ENCODE measurements around the gene AKNA.

Gene AKNA

DNA sequence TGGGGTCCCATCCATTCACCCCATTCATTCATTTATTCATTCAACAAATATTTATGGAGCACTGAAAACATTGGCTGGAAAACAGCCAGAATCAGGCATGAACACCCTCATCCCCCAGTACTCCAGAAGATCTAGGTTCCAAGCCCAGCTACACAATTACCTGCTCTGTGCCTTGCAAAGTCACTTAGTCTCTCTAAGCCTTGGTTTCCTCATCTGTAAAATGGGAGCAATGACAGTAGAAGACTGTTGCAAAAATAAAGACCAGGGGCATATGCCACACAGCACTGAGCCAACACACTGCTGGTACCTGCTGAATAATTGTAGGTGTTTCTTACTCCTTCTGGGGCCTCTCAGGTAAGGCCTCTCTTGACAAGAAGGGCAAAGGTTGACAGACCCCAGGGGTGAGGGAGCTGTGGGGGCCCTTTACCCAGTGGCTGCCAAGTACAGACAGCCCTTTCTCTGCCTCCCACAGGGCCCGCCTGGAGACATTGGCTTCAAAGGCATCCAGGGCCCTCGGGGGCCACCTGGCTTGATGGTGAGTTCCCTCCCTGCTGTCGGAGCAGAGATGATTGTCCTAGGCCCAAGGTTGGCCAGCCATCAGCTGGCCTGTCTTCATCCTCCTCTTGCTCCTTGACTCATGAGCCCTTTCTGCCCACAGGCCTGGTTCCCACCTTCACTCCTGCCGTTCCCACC lies 87.5 kb downstream of the AKNA start:
- no peak for DNase-seq

DNA sequence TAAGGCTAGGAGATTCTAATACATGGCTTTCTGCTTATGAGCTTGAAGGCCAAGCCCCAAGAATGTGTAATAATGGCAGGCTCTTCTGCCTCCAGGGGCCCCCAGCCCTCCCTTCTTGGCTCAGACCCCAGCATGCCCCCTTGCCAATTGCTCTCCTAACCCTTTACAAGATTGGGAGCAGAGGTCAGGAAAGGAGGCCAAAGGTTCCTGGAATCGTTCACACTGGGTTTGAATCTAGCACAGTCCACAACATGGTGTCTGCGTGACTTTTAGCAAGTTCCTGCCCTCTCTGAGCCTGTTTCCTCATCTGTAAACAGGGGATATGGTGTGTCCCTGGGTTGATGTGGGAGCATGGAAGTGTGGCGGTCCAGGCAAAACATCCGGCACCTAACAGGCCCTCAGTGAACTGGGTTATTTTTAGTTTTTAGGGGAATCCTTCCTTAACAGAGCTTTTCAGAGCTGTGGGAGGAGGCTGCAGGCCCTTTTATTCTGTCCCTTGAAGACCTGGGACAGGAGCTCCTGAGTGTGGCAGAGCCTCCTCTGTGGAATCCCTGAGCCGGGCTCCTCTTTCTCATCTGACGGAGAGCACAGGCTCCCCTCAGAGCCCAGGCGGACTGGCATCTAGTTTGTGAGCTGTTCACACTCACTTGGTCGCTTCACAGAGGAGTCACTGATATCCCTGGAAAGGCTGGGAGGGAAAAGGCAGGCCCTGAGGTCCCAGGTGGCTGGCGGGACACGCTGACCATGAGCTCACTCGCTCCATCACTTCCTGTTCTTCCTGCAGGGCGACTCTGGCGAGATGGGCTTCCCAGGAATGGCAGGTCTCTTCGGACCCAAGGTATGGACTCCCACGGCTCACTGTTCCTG lies 88.3 kb downstream of the AKNA start:
- DNase-seq = no peak

- no peak for DNase-seq
Measured at GRCh38 chr9:114296338-114296737, 91.4 kb downstream of the AKNA start.

DNA sequence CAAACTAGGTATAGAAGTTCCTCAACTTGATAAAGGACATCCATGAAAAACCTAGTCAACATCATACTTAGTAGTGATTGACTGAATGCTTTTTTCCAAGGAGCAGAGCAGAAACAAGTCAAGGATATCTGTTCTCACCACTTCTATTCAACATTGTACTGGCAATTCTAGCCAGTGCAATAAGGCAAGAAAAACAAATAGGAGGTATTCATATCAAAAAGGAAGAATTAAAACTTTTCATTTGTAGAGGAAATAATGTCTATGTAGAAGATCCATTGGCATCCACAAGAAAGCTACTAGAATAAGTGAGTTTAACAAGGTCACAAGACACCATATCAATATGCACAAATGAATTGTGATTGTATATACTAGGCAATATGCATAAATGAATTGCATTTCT lies 93.1 kb downstream of the AKNA start:
- no peak for DNase-seq

GRCh38 chr9:114291886-114292590 lies 95.7 kb downstream of the AKNA start:
- DNase-seq = no peak

DNA sequence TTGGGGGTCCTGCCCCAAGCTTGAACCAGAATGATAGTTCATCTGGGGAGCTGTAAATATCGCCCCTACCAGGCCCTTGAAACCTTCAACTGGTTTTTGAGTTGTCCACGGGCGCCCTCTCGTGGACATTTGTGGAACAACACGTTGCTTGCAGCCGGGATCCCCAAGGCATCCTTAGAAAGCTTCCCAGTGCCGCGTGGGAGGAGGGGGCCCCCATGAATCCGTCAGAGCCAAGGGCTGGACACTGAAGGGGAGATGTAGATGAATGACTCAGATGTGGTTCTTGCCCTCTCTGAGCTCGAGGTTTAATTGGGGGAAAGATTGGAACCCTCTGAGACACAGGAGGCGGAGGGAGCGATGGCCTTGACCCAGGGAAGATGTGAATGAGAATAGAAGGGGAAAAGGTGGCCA lies 96.7 kb downstream of the AKNA start:
- peak; percentile 79 to 83 for DNase-seq

- peak in 1 of 2 experiments; percentile 55 for DNase-seq
Measured at GRCh38 chr9:114290561-114290986, 97.2 kb downstream of the AKNA start.

- peak; percentile 74 to 79 for DNase-seq
Measured at GRCh38 chr9:114289571-114290481, 98.0 kb downstream of the AKNA start.

DNA sequence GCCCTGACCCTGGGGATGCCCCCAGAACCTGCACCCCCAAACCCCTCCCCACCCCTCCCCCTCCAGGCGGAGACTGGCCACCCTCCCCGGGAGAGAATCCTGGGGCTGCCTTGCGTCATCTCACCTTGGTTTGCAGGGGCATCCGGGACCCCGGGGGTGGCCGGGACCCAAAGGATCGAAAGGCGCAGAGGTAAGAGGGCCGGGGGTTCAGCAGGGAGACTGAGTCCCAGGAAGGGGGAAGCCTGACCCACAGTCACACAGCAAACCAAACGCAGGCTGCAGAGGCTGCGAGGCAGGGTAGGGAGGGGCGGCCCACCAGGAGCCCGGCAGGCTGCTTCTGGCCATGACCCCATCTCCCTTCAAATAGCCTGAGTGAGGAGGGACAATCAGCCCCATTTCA lies 98.7 kb downstream of the AKNA start:
- DNase-seq = no peak

DNA sequence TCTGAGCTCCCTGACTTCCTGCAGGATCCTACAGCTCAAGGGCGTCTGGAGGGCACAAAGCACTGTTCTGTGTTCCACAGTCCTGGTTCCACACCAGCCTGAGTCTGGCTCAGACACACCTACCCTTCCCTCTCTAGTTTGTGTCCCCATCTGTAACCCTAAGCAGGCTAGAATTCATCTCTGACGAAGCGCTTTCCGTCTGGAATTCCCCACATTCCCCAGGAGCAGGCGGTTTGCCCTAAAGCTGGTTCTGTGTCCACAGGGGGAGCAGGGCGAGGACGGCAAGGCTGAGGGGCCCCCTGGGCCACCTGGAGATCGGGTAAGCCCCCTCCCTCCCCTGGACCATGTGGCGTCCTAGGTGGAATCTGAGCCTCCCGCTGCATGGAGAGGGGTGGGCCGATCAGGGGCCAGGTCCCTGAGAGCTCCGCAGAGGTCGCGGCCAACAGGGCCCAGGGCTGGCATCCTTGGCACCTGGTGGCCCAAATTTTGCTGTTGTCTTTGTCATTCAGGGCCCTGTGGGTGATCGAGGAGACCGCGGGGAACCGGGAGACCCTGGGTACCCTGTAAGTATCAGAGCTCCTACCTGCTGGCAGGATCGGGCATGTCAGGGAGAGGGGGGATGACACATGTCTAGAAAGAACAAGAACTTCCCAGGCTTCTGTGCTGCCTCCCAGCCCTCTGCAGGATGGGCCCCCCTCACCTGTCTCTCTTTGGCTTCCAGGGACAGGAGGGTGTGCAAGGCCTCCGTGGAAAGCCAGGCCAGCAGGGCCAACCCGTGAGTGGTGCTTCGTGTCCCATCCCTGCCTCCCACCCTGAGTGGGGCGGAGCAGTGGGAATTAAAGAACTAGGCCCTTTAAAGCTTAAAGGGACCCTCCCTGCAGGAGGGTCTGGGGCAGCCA lies 99.3 kb downstream of the AKNA start:
- DNase-seq = peak; percentile 59 to 71

DNA sequence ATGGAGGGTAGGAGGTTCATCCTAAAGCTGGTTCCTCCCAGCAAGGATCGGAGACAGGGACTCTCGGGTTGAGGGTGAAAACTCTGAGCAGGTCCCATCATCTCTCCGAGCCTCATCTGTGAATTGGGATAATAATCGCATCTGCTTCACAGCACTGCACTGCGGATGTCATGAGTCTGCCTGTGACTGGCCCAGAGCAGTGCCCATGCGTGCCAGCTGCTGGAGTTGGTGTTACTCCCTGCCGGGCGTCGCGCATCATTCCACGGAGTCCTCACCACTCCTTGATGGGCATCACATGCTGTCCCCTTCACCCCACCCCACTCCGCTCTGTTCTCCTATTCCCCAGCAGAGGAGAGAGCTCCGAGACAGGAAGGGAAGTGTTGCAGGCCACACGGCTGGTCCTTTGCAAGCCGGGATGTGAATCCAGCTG lies 100.0 kb downstream of the AKNA start:
- DNase-seq = no peak

DNA sequence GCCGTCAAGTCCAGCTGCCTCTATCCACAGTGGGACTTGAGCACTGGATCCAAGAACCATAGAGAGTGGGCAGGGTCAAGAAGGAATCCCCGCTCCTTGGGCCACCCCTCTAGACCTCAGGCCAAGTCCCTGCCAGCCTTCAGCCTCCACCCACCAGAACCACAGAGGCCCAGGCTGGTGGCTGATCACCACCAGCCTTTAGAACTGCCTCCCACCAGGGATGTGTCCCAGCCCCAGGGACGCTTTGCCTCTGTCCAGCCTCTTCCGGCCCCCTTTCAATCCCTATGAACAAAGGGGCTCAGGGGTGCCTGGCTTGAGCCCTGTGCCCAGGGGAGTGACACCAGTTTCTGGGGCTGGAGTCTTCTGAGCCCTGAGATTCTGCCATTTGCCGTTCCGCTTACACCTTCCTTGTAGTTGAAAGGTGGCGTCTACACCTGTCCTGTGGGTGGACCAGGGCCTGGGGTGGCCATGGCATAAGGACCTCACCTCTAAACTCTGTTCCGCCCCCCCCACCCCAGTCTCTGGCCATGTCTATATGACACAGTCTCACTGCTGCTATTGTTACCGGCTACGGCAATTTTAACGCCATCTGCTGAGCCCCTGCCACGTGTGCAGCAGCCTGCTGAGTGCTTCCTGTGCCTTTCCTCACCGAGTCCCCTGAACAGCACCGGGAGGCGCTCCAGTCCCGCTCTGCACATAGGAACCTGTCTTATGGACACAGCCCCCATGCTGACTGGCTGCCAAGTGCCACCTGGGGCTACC lies 100.6 kb downstream of the AKNA start:
- peak; percentile 94 to 96 for DNase-seq

GRCh38 chr9:114286146-114286679 lies 101.6 kb downstream of the AKNA start:
- no peak for DNase-seq

GRCh38 chr9:114285166-114285867 lies 102.5 kb downstream of the AKNA start:
- DNase-seq = no peak

- no peak for DNase-seq
Measured at GRCh38 chr9:114284316-114285060, 103.3 kb downstream of the AKNA start.

Data from NCI-H524 (cell line).